Measurements from ENCODE around the gene DLGAP1.

The DLGAP1 gene

GRCh38 chr18:4130734-4131719 is 324.1 kb downstream of the DLGAP1 start:
- Histone ChIP-seq H3K4me1 (ENCODE audit: insufficient read depth, poor library complexity, severe bottlenecking) (no peaks in the 10 kb centered on the region), H3K27me3 (ENCODE audit: insufficient read depth, poor library complexity, severe bottlenecking) (peaks cover 4% of the 10 kb centered on the region), H3K4me3 (ENCODE audit: severe bottlenecking) (no peak overlapping the region), H3K27ac (ENCODE audit: poor library complexity, severe bottlenecking) (no peak overlapping the region), H3K36me3 (ENCODE audit: low read depth) (no peaks in the 10 kb centered on the region), H3K9me3 (ENCODE audit: severe bottlenecking) (no peaks in the 10 kb centered on the region)
- DNase-seq (ENCODE audit: low spot score) (no peak), ATAC-seq (ENCODE audit: low read depth) (no peak)
- TF ChIP-seq, protein P1, sequence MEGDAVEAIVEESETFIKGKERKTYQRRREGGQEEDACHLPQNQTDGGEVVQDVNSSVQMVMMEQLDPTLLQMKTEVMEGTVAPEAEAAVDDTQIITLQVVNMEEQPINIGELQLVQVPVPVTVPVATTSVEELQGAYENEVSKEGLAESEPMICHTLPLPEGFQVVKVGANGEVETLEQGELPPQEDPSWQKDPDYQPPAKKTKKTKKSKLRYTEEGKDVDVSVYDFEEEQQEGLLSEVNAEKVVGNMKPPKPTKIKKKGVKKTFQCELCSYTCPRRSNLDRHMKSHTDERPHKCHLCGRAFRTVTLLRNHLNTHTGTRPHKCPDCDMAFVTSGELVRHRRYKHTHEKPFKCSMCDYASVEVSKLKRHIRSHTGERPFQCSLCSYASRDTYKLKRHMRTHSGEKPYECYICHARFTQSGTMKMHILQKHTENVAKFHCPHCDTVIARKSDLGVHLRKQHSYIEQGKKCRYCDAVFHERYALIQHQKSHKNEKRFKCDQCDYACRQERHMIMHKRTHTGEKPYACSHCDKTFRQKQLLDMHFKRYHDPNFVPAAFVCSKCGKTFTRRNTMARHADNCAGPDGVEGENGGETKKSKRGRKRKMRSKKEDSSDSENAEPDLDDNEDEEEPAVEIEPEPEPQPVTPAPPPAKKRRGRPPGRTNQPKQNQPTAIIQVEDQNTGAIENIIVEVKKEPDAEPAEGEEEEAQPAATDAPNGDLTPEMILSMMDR (IDR thresholded peaks at IDR 0.05; ENCODE audit: poor library complexity, severe bottlenecking), result no peak

- H3K9me3 ChIP-seq (ENCODE audit: severe bottlenecking), result no peaks in the 10 kb centered on the region
- H3K4me1 ChIP-seq (ENCODE audit: insufficient read depth, poor library complexity, severe bottlenecking), result no peaks in the 10 kb centered on the region
- H3K27ac ChIP-seq (ENCODE audit: poor library complexity, severe bottlenecking), result no peak overlapping the region
- H3K36me3 ChIP-seq (ENCODE audit: low read depth), result no peaks in the 10 kb centered on the region
- ATAC-seq (ENCODE audit: low read depth) (no peak), DNase-seq (ENCODE audit: low spot score) (no peak)
- TF ChIP-seq, protein P1 (IDR thresholded peaks at IDR 0.05; ENCODE audit: poor library complexity, severe bottlenecking), result no peak
- H3K27me3 ChIP-seq (ENCODE audit: insufficient read depth, poor library complexity, severe bottlenecking), result no peaks in the 10 kb centered on the region
- H3K4me3 ChIP-seq (ENCODE audit: severe bottlenecking), result no peak overlapping the region
Observed at GRCh38 chr18:4126939-4127338, 328.2 kb downstream of the DLGAP1 start.

GRCh38 chr18:4125627-4126230 is 329.4 kb downstream of the DLGAP1 start:
- no peak for ATAC-seq (ENCODE audit: low read depth)
- Histone ChIP-seq H3K36me3 (ENCODE audit: low read depth) (no peaks in the 10 kb centered on the region), H3K4me3 (ENCODE audit: severe bottlenecking) (no peak overlapping the region), H3K27ac (ENCODE audit: poor library complexity, severe bottlenecking) (no peak overlapping the region), H3K27me3 (ENCODE audit: insufficient read depth, poor library complexity, severe bottlenecking) (no peaks in the 10 kb centered on the region), H3K9me3 (ENCODE audit: severe bottlenecking) (no peaks in the 10 kb centered on the region), H3K4me1 (ENCODE audit: insufficient read depth, poor library complexity, severe bottlenecking) (no peaks in the 10 kb centered on the region)
- TF ChIP-seq, protein P1 (IDR thresholded peaks at IDR 0.05; ENCODE audit: poor library complexity, severe bottlenecking), result no peak
- no peak for DNase-seq (ENCODE audit: low spot score)

DNA sequence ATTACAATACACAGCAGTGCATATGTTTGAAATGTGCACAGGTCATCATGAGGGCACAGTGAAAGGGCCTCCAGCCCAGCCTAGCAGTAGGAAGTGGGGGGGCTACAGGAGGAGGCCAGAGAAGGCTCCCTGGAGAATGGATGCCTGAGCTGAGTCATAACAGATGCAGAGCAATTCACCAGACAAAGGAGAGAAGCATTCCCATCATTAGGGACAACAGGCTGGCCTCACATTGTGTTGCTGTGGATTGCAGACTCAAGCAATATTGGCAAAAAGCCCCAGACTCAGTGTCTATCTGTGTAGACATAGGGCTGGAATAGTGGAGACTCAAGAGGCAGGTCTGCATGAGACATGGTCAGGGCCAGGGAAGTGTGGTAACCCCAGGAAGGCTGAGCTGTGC is 329.9 kb downstream of the DLGAP1 start:
- H3K36me3 ChIP-seq (ENCODE audit: low read depth), result no peaks in the 10 kb centered on the region
- TF ChIP-seq, protein P1 (IDR thresholded peaks at IDR 0.05; ENCODE audit: poor library complexity, severe bottlenecking), result no peak
- no peak overlapping the region for H3K27ac ChIP-seq (ENCODE audit: poor library complexity, severe bottlenecking)
- DNase-seq (ENCODE audit: low spot score) (no peak), ATAC-seq (ENCODE audit: low read depth) (no peak; the same call in 2 of the 3 replicates)
- no peaks in the 10 kb centered on the region for H3K4me1 ChIP-seq (ENCODE audit: insufficient read depth, poor library complexity, severe bottlenecking)
- no peak overlapping the region for H3K4me3 ChIP-seq (ENCODE audit: severe bottlenecking)
- no peaks in the 10 kb centered on the region for H3K27me3 ChIP-seq (ENCODE audit: insufficient read depth, poor library complexity, severe bottlenecking)
- no peaks in the 10 kb centered on the region for H3K9me3 ChIP-seq (ENCODE audit: severe bottlenecking)

All from RWPE2 (cell line).